CD4-positive, alpha-beta T cell (primary cell): Measurements from ENCODE around the gene DCAF8. TPM values are rescaled to one million over a fixed set of nuclear protein-coding genes. Genes with fewer than 3 reads are reported as not detected.

Experiments used
- ATAC-seq: fragments of 200-7000 bp; cut with Tn5 transposase; one replicate; pipeline ENCODE4 v1.10.0; 2022; ENCODE audit warnings: mild to moderate bottlenecking; ENCODE audit not compliant: poor library complexity
- CTCF ChIA-PET: fragments of 350-600 bp; sonication (Branson Sonifier 250); formaldehyde crosslinking; loops from one replicate; lab custom pipeline; 2021; ENCODE audit warnings: antibody characterized with exemption, inconsistent platforms; lab: Charles Lee
- POLR2A ChIA-PET: fragments of 350-600 bp; sonication (Branson Sonifier 250); formaldehyde crosslinking; loops from one replicate; lab custom pipeline; 2021; ENCODE audit warnings: antibody characterized with exemption, inconsistent platforms; lab: Charles Lee
- DNase-seq, 14 experiments: peaks; one replicate each; pipeline ENCODE4 v3.0.0-alpha.2; 2013 to 2020; ENCODE audit warnings: mixed read lengths in 2 of 14
- H3K27ac ChIP-seq, 2 donors: one replicate each; pipeline versions ENCODE4 v1.5.1 to v1.7.0; 2013; ENCODE audit warnings: low read length in 2 of 2, low read depth in 1 of 2, mild to moderate bottlenecking in 1 of 2
- H3K27me3 ChIP-seq, 2 experiments: 1 replicate in 1 of 2; 2 replicates in 1 of 2; pipeline versions ENCODE4 v1.6.1 to v1.7.0; 2013; ENCODE audit warnings: low read length in 2 of 2, control low read depth in 1 of 2, mild to moderate bottlenecking in 1 of 2, moderate library complexity in 1 of 2; ENCODE audit not compliant: insufficient read depth in 2 of 2, control insufficient read depth in 1 of 2
- H3K36me3 ChIP-seq: one replicate; pipeline ENCODE4 v1.6.1; 2013; ENCODE audit warnings: low read length, control low read depth; ENCODE audit not compliant: insufficient read depth
- H3K4me1 ChIP-seq: one replicate; pipeline ENCODE4 v1.6.1; 2013; ENCODE audit warnings: low read length, control low read depth; ENCODE audit not compliant: insufficient read depth
- H3K4me3 ChIP-seq: one replicate; pipeline ENCODE4 v1.5.1; 2013; ENCODE audit warnings: mild to moderate bottlenecking, low read length, moderate library complexity
- H3K9me3 ChIP-seq, 2 experiments: 1 replicate in 1 of 2; 2 replicates in 1 of 2; pipeline versions ENCODE4 v1.6.1 to v1.7.0; 2013; ENCODE audit warnings: low read length in 2 of 2, mild to moderate bottlenecking in 2 of 2, control low read depth in 1 of 2, moderate library complexity in 1 of 2; ENCODE audit not compliant: control insufficient read depth in 1 of 2, insufficient read depth in 1 of 2
- H3K27ac Mint-ChIP-seq: one replicate; pipeline ENCODE4 v1.8.0; 2020; ENCODE audit warnings: mixed read lengths
- H3K27me3 Mint-ChIP-seq: one replicate; pipeline ENCODE4 v1.8.0; 2021; ENCODE audit warnings: mixed read lengths
- H3K36me3 Mint-ChIP-seq: one replicate; pipeline ENCODE4 v1.8.0; 2021; ENCODE audit warnings: low read depth, mixed read lengths
- H3K4me1 Mint-ChIP-seq: one replicate; pipeline ENCODE4 v1.8.0; 2021; ENCODE audit warnings: low read depth, mixed read lengths
- H3K4me3 Mint-ChIP-seq: one replicate; pipeline ENCODE4 v1.8.0; 2020; ENCODE audit warnings: mild to moderate bottlenecking, mixed read lengths
- H3K9me3 Mint-ChIP-seq: one replicate; pipeline ENCODE4 v1.8.0; 2020; ENCODE audit warnings: mixed read lengths
- CTCF ChIP-seq: fragments of 200-600 bp; IDR thresholded peaks from one replicate; pipeline ENCODE4 v1.8.0; 2022; ENCODE audit warnings: antibody characterized with exemption, mild to moderate bottlenecking
- intact Hi-C, 2 experiments: fragments of 100-400 bp; cut with DNase I in 1 of 2; cut with micrococcal nuclease in 1 of 2; formaldehyde crosslinking; loops; one replicate each; pipeline versions ENCODE4 v1.15.1 to v1.9.0; 2023 to 2025; cut with DNase I, micrococcal nuclease
- total RNA-seq, 174 experiments: library from RNA in 2 of 174; stranded (reverse) in 2 of 174; gene quantifications; one replicate each; pipeline ENCODE4 v1.2.3 and lab custom pipeline; 2021 to 2026

The DCAF8 gene
- total RNA-seq, 2 experiments from 2014 or later = 151 to 154 TPM

- DNase-seq (no peak), ATAC-seq (no peak)
- Histone ChIP-seq H3K27ac (no peak overlapping the region), H3K36me3 (no peaks in the 10 kb centered on the region), H3K27me3 (no peaks in the 10 kb centered on the region), H3K4me3 (no peak overlapping the region), H3K9me3 (no peaks in the 10 kb centered on the region), H3K4me1 (peaks cover 7% of the 10 kb centered on the region)
- intact Hi-C loops = loop anchor here in 1 of 2 experiments (10.0 kb wide), 1 partner anchor 408 kb away; no protein-coding TSS in a partner anchor
- POLR2A ChIA-PET = no interaction called here
- Mint-ChIP-seq H3K4me1 (no peaks in the 10 kb centered on the region), H3K27me3 (no peaks in the 10 kb centered on the region), H3K9me3 (no peaks in the 10 kb centered on the region), H3K4me3 (no peak overlapping the region), H3K27ac (no peak overlapping the region), H3K36me3 (no peaks in the 10 kb centered on the region)
- CTCF ChIA-PET = no interaction called here
- TF ChIP-seq CTCF = no peak
These were observed 65.1 kb downstream of the DCAF8 start for GRCh38 chr1:160197231-160197630.

GRCh38 chr1:160196143-160196542, 66.2 kb downstream of the DCAF8 start:
- CTCF ChIA-PET = interaction anchor here (1.7 kb wide), 1 partner anchor 56 kb away, joined by 6 read pairs; no protein-coding TSS in a partner anchor
- H3K9me3 ChIP-seq = no peaks in the 10 kb centered on the region
- no peaks in the 10 kb centered on the region for H3K36me3 Mint-ChIP-seq
- intact Hi-C loops = loop anchor here in 1 of 2 experiments (10.0 kb wide), 1 partner anchor 409 kb away; no protein-coding TSS in a partner anchor
- peaks cover 7% of the 10 kb centered on the region for H3K4me1 ChIP-seq
- H3K27ac Mint-ChIP-seq = no peak overlapping the region
- no peaks in the 10 kb centered on the region for H3K27me3 Mint-ChIP-seq
- ATAC-seq = no peak
- H3K27ac ChIP-seq = no peak overlapping the region
- no peaks in the 10 kb centered on the region for H3K27me3 ChIP-seq
- no peak for DNase-seq
- no peak overlapping the region for H3K4me3 Mint-ChIP-seq
- POLR2A ChIA-PET = interaction anchor here (1.6 kb wide), 1 partner anchor 95 kb away, joined by 5 read pairs; no protein-coding TSS in a partner anchor
- no peaks in the 10 kb centered on the region for H3K4me1 Mint-ChIP-seq
- no peak overlapping the region for H3K4me3 ChIP-seq
- no peaks in the 10 kb centered on the region for H3K36me3 ChIP-seq
- no peaks in the 10 kb centered on the region for H3K9me3 Mint-ChIP-seq
- no peak for TF ChIP-seq CTCF

GRCh38 chr1:160194737-160195059, 67.7 kb downstream of the DCAF8 start:
- Mint-ChIP-seq H3K4me1 (no peaks in the 10 kb centered on the region), H3K27me3 (no peaks in the 10 kb centered on the region), H3K4me3 (no peak overlapping the region), H3K36me3 (no peaks in the 10 kb centered on the region), H3K27ac (no peak overlapping the region), H3K9me3 (no peaks in the 10 kb centered on the region)
- TF ChIP-seq CTCF = no peak
- H3K9me3 ChIP-seq = no peaks in the 10 kb centered on the region
- ChIA-PET CTCF (interaction anchor here (0.7 to 1.7 kb wide), 2 partner anchors 23 to 57 kb away, joined by 3 to 6 read pairs; no protein-coding TSS in a partner anchor), POLR2A (interaction anchor here (1.6 kb wide), 1 partner anchor 97 kb away, joined by 5 read pairs; no protein-coding TSS in a partner anchor)
- no peak overlapping the region for H3K4me3 ChIP-seq
- ATAC-seq (no peak), DNase-seq (no peak)
- no peak overlapping the region for H3K27ac ChIP-seq
- no peaks in the 10 kb centered on the region for H3K27me3 ChIP-seq
- peaks cover 7% of the 10 kb centered on the region for H3K4me1 ChIP-seq
- intact Hi-C loops = loop anchor here (5.0 to 10.0 kb wide), 3 partner anchors 92 to 413 kb away; no protein-coding TSS in a partner anchor
- no peaks in the 10 kb centered on the region for H3K36me3 ChIP-seq
